AG10803 (cell line): ENCODE data around the gene ZBTB40.

Experiments used
- DNase-seq: peaks from one replicate; pipeline ENCODE4 v3.0.0; 2010; ENCODE audit warnings: low read depth
- H3K4me3 ChIP-seq: 2 replicates; pipeline ENCODE4 v1.5.1; 2011; ENCODE audit warnings: mild to moderate bottlenecking, low read length, control low read depth
- CTCF ChIP-seq: conservative IDR thresholded peaks from 2 replicates; pipeline ENCODE4 v1.5.1; 2011; ENCODE audit warnings: mild to moderate bottlenecking, low read length, control low read depth, inconsistent platforms

The ZBTB40 gene

GRCh38 chr1:22545141-22545540 lies 93.5 kb downstream of the ZBTB40 start:
- DNase-seq, result no peak
- no peak overlapping the region for H3K4me3 ChIP-seq
- TF ChIP-seq CTCF, result no peak

- H3K4me3 ChIP-seq, result no peak overlapping the region
- DNase-seq, result no peak
- TF ChIP-seq CTCF, result no peak
Measured at GRCh38 chr1:22547186-22547817, 95.7 kb downstream of the ZBTB40 start.

- no peak for DNase-seq
- no peak overlapping the region for H3K4me3 ChIP-seq
- no peak for TF ChIP-seq CTCF
Measured at GRCh38 chr1:22547818-22548462, 96.3 kb downstream of the ZBTB40 start.

GRCh38 chr1:22550021-22550420 lies 98.4 kb downstream of the ZBTB40 start:
- no peak overlapping the region for H3K4me3 ChIP-seq
- no peak for DNase-seq
- no peak for TF ChIP-seq CTCF

GRCh38 chr1:22551591-22551990 lies 99.9 kb downstream of the ZBTB40 start:
- DNase-seq, result no peak
- TF ChIP-seq CTCF, result no peak
- H3K4me3 ChIP-seq, result no peak overlapping the region

GRCh38 chr1:22552021-22552420 lies 100.4 kb downstream of the ZBTB40 start:
- TF ChIP-seq CTCF, result no peak
- H3K4me3 ChIP-seq, result no peak overlapping the region
- DNase-seq, result no peak
